Breast epithelium (tissue), 4 donors: ENCODE data around the gene CDK6. TPM values are rescaled to one million over a fixed set of nuclear protein-coding genes. Genes with fewer than 3 reads are reported as not detected.

Source experiments
- DNase-seq, 2 donors: peaks; one replicate each; pipeline ENCODE4 v3.0.0-alpha.2; 2019; ENCODE audit warnings: low spot score in 2 of 2
- H3K27ac ChIP-seq, 2 donors: fragments of 200-600 bp; sonication (generic) in 1 of 2; one replicate each; pipeline ENCODE4 v1.5.1; 2016 to 2019; ENCODE audit warnings: mild to moderate bottlenecking in 1 of 2
- H3K27me3 ChIP-seq, 2 donors: fragments of 200-600 bp; sonication (generic) in 1 of 2; one replicate each; pipeline versions ENCODE4 v1.5.1 to v1.6.0; 2017 to 2019; ENCODE audit warnings: control low read depth in 1 of 2, mild to moderate bottlenecking in 1 of 2
- H3K36me3 ChIP-seq: fragments of 200-600 bp; one replicate; pipeline ENCODE4 v1.5.1; 2019
- H3K4me1 ChIP-seq, 2 donors: fragments of 200-600 bp; sonication (generic); one replicate each; pipeline ENCODE4 v1.5.1; 2016 to 2019; ENCODE audit warnings: control low read depth in 1 of 2
- H3K4me3 ChIP-seq, 3 donors: fragments of 200-600 bp; sonication (generic); 1 replicate in 2 of 3; 2 replicates in 1 of 3; pipeline ENCODE4 v1.5.1; 2016 to 2019; ENCODE audit warnings: mild to moderate bottlenecking in 3 of 3, moderate library complexity in 2 of 3
- H3K9me3 ChIP-seq, 2 donors: fragments of 200-600 bp; sonication (generic) in 1 of 2; one replicate each; pipeline ENCODE4 v1.5.1; 2016 to 2019; ENCODE audit warnings: control low read depth in 1 of 2
- CTCF ChIP-seq, 3 donors: fragments of 450-650 bp; IDR thresholded peaks; one replicate each; pipeline ENCODE4 v1.5.1; 2016 to 2017; ENCODE audit warnings: antibody characterized with exemption in 3 of 3, mild to moderate bottlenecking in 3 of 3, moderate library complexity in 3 of 3
- POLR2A ChIP-seq: fragments of 450-650 bp; IDR thresholded peaks from one replicate; pipeline ENCODE4 v1.6.1; 2016; ENCODE audit warnings: antibody characterized with exemption, mild to moderate bottlenecking, moderate library complexity
- POLR2AphosphoS5 ChIP-seq, 3 donors: sonication (generic); formaldehyde crosslinking; IDR thresholded peaks; one replicate each; pipeline ENCODE4 v1.6.1; 2017; ENCODE audit warnings: antibody characterized with exemption in 3 of 3
- intact Hi-C: fragments of 100-400 bp; cut with DNase I; formaldehyde crosslinking; loops from one replicate; pipeline ENCODE4 v1.15.1; 2023; ENCODE audit warnings: low total_unique reads
- total RNA-seq, 3 donors: library from RNA; depleted of rRNA; stranded (reverse); fragments of >200 nt; gene quantifications; one replicate each; pipeline ENCODE4 v1.1.0, GENCODE V29; 2016

Gene CDK6
- total RNA-seq, 3 donors from 2014 or later = 12.8 to 26.2 (median 23.6) TPM

GRCh38 chr7:92684274-92684673 lies 152.1 kb downstream of the CDK6 start:
- H3K27me3 ChIP-seq = no peaks in the 10 kb centered on the region
- TF ChIP-seq POLR2AphosphoS5 (IDR thresholded peaks at IDR 0.05) = no peak
- TF ChIP-seq CTCF (IDR thresholded peaks at IDR 0.05) = no peak
- TF ChIP-seq POLR2A = no peak
- H3K9me3 ChIP-seq = no peaks in the 10 kb centered on the region
- no peak for DNase-seq
- H3K27ac ChIP-seq = no peak overlapping the region
- no peaks in the 10 kb centered on the region for H3K4me1 ChIP-seq
- intact Hi-C loops = no loop called here
- H3K4me3 ChIP-seq = no peak overlapping the region
- no peaks in the 10 kb centered on the region for H3K36me3 ChIP-seq

GRCh38 chr7:92682903-92683539 lies 153.4 kb downstream of the CDK6 start:
- H3K27me3 ChIP-seq = no peaks in the 10 kb centered on the region
- intact Hi-C loops = no loop called here
- no peak overlapping the region for H3K4me3 ChIP-seq
- no peaks in the 10 kb centered on the region for H3K36me3 ChIP-seq
- TF ChIP-seq POLR2A (no peak), POLR2AphosphoS5 (IDR thresholded peaks at IDR 0.05) (no peak), CTCF (IDR thresholded peaks at IDR 0.05) (no peak)
- no peak for DNase-seq
- H3K4me1 ChIP-seq = no peaks in the 10 kb centered on the region
- no peak overlapping the region for H3K27ac ChIP-seq
- no peaks in the 10 kb centered on the region for H3K9me3 ChIP-seq

GRCh38 chr7:92682330-92682729 lies 154.0 kb downstream of the CDK6 start:
- no peak for TF ChIP-seq POLR2A
- Histone ChIP-seq H3K27ac (no peak overlapping the region), H3K27me3 (no peaks in the 10 kb centered on the region), H3K9me3 (no peaks in the 10 kb centered on the region), H3K4me3 (no peak overlapping the region), H3K36me3 (no peaks in the 10 kb centered on the region), H3K4me1 (no peaks in the 10 kb centered on the region)
- DNase-seq = no peak
- intact Hi-C loops = no loop called here

GRCh38 chr7:92681633-92682032 lies 154.7 kb downstream of the CDK6 start:
- no peak for TF ChIP-seq POLR2AphosphoS5 (IDR thresholded peaks at IDR 0.05)
- TF ChIP-seq POLR2A = no peak
- TF ChIP-seq CTCF (IDR thresholded peaks at IDR 0.05) = no peak
- Histone ChIP-seq H3K36me3 (no peaks in the 10 kb centered on the region), H3K27ac (no peak overlapping the region), H3K27me3 (no peaks in the 10 kb centered on the region), H3K9me3 (no peaks in the 10 kb centered on the region), H3K4me3 (no peak overlapping the region), H3K4me1 (no peaks in the 10 kb centered on the region)
- no peak for DNase-seq
- intact Hi-C loops = no loop called here

GRCh38 chr7:92680442-92680841 lies 155.9 kb downstream of the CDK6 start:
- Histone ChIP-seq H3K4me1 (no peaks in the 10 kb centered on the region), H3K36me3 (no peaks in the 10 kb centered on the region), H3K27me3 (no peaks in the 10 kb centered on the region), H3K27ac (no peak overlapping the region), H3K4me3 (no peak overlapping the region), H3K9me3 (no peaks in the 10 kb centered on the region)
- intact Hi-C loops = no loop called here
- no peak for TF ChIP-seq POLR2A
- TF ChIP-seq CTCF (IDR thresholded peaks at IDR 0.05) = no peak
- TF ChIP-seq POLR2AphosphoS5 (IDR thresholded peaks at IDR 0.05) = no peak
- DNase-seq = no peak
